ENCODE results near the gene GDF10. TPM values are rescaled to one million over a fixed set of nuclear protein-coding genes. Genes with fewer than 3 reads are reported as not detected.

GDF10 gene
- total and polyA plus RNA-seq, 10 of the 15 experiments (the other 5 are each of a cell fraction or from before 2014, with no cell fraction given): not detected

DNA sequence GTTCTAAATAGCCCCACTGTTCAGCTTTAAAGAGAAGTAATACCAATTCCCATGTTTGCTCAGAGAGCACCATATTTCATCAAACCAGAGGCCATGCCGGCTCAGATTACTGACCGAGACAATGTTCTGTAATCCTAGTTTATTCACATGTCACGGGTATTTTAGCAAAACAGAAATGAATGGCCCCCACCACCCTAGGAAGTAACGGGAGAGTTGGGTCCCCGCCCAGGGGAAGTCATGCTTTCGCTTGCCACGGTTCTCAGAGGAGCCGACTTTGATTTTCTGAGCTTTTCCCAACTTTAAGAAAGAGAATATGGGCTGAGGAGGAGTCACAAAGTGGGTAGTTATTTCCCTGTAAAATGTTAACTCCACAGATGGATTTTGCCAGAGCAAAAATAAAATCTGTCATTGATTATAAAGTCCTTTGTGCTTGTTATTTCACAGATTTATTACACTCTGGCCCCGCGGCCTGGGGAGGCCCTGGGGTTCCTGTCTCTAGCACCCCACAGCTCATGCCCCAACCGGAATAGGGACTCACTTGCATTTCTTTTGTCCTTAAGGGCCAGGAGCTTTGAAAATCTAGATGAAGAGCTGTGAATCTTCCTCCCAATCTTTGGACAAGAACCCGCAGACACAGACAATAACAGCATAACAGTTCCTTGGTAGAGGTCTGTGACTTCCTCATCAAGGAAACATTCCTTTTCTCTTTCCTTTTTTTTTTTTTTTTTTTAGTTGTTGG lies 3.7 kb upstream of the GDF10 start:
- Histone ChIP-seq H3K9me3 (replicated peaks; ENCODE audit: control insufficient read depth, insufficient read depth, low read length) (no peaks in the 10 kb centered on the region), H4K20me1 (ENCODE audit: control insufficient read depth, insufficient read depth) (no peaks in the 10 kb centered on the region), H3K79me2 (ENCODE audit: control insufficient read depth, insufficient read depth, low read length) (no peaks in the 10 kb centered on the region), H3K36me3 (ENCODE audit: control insufficient read depth in 2 of 2, insufficient read depth in 2 of 2, low read length in 1 of 2) (no peaks in the 10 kb centered on the region), H3K27ac (ENCODE audit: control insufficient read depth, insufficient read depth) (no peak overlapping the region), H2AFZ (ENCODE audit: control insufficient read depth, low read depth, low read length) (no peak overlapping the region), H3K9ac (ENCODE audit: control insufficient read depth, insufficient read depth, low read length) (no peak overlapping the region), H3K4me2 (ENCODE audit: control insufficient read depth, insufficient read depth) (no peak overlapping the region), H3K27me3 (replicated peaks in 1 of 2; ENCODE audit: control insufficient read depth in 2 of 2, insufficient read depth in 2 of 2, low read length in 1 of 2) (peaks cover 2 to 9% of the 10 kb centered on the region in 2 experiments; a peak in 3 of 4 replicates), H3K4me1 (ENCODE audit: control insufficient read depth, insufficient read depth, low read length) (no peaks in the 10 kb centered on the region), H3K4me3 (no peak overlapping the region)
- intact Hi-C loops (cut with micrococcal nuclease; ENCODE audit: unreplicated experiment) (no loop called here), in situ Hi-C loops (cut with MboI) (no loop called here)
- ChIA-PET POLR2A (interaction anchor here (0.5 kb wide), 1 partner anchor 58 kb away, joined by 3 read pairs; no protein-coding TSS in a partner anchor), CTCF (interaction anchor here (1.0 kb wide), 1 partner anchor 249 kb away, joined by 4 read pairs; no protein-coding TSS in a partner anchor), RAD21 (ENCODE audit: unreplicated experiment) (interaction anchor here (1.9 kb wide), 1 partner anchor 249 kb away, joined by 5 read pairs; no protein-coding TSS in a partner anchor), SMC1A (ENCODE audit: uncharacterized antibody, unreplicated experiment) (interaction anchor here (0.8 kb wide), 1 partner anchor 226 kb away, joined by 3 read pairs; no protein-coding TSS in a partner anchor)
- no peak for ATAC-seq
- 18% methylated on average over 12 of the region's 12 CpGs for WGBS (ENCODE audit: insufficient coverage, insufficient replicate concordance, low lambda C conversion rate, missing lambda C conversion rate)
- no peak for DNase-seq (ENCODE audit: low read depth, low spot score)
- BruUV-seq (replicated peaks): no TSS peak
- no peak for FAIRE-seq
- TF ChIP-seq POLR2AphosphoS2 (IDR thresholded peaks at IDR 0.05; ENCODE audit: low read depth, low read length): no peak
- TF ChIP-seq RCOR1 (conservative IDR thresholded peaks at IDR 0.05; ENCODE audit: low read depth, low read length): no peak
- no peak for TF ChIP-seq EGR1 (IDR thresholded peaks at IDR 0.05; ENCODE audit: borderline replicate concordance in 1 of 2, low read depth in 2 of 2, low read length in 2 of 2)
- TF ChIP-seq NFYA (IDR thresholded peaks at IDR 0.05; ENCODE audit: borderline replicate concordance, low read depth, low read length): no peak
- no peak for TF ChIP-seq BHLHE40 (IDR thresholded peaks at IDR 0.05; ENCODE audit: borderline replicate concordance in 1 of 2, low read depth in 2 of 2, low read length in 1 of 2)
- TF ChIP-seq, protein P1, sequence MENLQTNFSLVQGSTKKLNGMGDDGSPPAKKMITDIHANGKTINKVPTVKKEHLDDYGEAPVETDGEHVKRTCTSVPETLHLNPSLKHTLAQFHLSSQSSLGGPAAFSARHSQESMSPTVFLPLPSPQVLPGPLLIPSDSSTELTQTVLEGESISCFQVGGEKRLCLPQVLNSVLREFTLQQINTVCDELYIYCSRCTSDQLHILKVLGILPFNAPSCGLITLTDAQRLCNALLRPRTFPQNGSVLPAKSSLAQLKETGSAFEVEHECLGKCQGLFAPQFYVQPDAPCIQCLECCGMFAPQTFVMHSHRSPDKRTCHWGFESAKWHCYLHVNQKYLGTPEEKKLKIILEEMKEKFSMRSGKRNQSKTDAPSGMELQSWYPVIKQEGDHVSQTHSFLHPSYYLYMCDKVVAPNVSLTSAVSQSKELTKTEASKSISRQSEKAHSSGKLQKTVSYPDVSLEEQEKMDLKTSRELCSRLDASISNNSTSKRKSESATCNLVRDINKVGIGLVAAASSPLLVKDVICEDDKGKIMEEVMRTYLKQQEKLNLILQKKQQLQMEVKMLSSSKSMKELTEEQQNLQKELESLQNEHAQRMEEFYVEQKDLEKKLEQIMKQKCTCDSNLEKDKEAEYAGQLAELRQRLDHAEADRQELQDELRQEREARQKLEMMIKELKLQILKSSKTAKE (IDR thresholded peaks at IDR 0.05; ENCODE audit: low read depth, poor library complexity, severe bottlenecking): no peak
- TF ChIP-seq HDGF (IDR thresholded peaks at IDR 0.05): no peak
- no peak for TF ChIP-seq ZBTB33 (IDR thresholded peaks at IDR 0.05)
- TF ChIP-seq MXI1 (IDR thresholded peaks at IDR 0.05; ENCODE audit: low read depth, low read length): no peak
- TF ChIP-seq ZNF274 (IDR thresholded peaks at IDR 0.05; ENCODE audit: insufficient read depth, insufficient read length): no peak
- no peak for TF ChIP-seq BACH1 (IDR thresholded peaks at IDR 0.05; ENCODE audit: borderline replicate concordance)
- TF ChIP-seq POLR2A (IDR thresholded peaks at IDR 0.05; ENCODE audit: low read depth, low read length): no peak
- TF ChIP-seq SREBF2 (IDR thresholded peaks at IDR 0.05; ENCODE audit: low read length): no peak
- TF ChIP-seq, protein P2, sequence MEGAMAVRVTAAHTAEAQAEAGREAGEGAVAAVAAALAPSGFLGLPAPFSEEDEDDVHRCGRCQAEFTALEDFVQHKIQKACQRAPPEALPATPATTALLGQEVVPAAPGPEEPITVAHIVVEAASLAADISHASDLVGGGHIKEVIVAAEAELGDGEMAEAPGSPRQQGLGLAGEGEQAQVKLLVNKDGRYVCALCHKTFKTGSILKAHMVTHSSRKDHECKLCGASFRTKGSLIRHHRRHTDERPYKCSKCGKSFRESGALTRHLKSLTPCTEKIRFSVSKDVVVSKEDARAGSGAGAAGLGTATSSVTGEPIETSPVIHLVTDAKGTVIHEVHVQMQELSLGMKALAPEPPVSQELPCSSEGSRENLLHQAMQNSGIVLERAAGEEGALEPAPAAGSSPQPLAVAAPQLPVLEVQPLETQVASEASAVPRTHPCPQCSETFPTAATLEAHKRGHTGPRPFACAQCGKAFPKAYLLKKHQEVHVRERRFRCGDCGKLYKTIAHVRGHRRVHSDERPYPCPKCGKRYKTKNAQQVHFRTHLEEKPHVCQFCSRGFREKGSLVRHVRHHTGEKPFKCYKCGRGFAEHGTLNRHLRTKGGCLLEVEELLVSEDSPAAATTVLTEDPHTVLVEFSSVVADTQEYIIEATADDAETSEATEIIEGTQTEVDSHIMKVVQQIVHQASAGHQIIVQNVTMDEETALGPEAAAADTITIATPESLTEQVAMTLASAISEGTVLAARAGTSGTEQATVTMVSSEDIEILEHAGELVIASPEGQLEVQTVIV (IDR thresholded peaks at IDR 0.05; ENCODE audit: borderline replicate concordance, partially characterized antibody): no peak
- no peak for TF ChIP-seq FOXM1 (IDR thresholded peaks at IDR 0.05; ENCODE audit: low read depth, low read length)
- TF ChIP-seq, protein P3, sequence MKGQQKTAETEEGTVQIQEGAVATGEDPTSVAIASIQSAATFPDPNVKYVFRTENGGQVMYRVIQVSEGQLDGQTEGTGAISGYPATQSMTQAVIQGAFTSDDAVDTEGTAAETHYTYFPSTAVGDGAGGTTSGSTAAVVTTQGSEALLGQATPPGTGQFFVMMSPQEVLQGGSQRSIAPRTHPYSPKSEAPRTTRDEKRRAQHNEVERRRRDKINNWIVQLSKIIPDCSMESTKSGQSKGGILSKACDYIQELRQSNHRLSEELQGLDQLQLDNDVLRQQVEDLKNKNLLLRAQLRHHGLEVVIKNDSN (IDR thresholded peaks at IDR 0.05; ENCODE audit: borderline replicate concordance, extremely low read length, insufficient read depth, low read depth, low read length): no peak
